Stimulated activated CD4-positive, alpha-beta T cell treated with anti-CD3 and anti-CD28 coated beads, Interleukin-1b, Interleukin-23, amount 100 ng/mL, for 24 hours (primary cell): ENCODE data around the gene CRKL.
"Not testable (repeated sequence)": the region's sequence is repeated elsewhere in the genome, so short reads cannot be mapped to it uniquely, and the experiment has no call there.

Experiments
- DNase-seq, 4 experiments: peaks; one replicate each; pipeline ENCODE4 v3.0.0-alpha.2; 2020; ENCODE audit warnings: low read depth in 4 of 4, low spot score in 1 of 4

The CRKL gene

GRCh38 chr22:20933910-20934309, 16.7 kb downstream of the CRKL start:
- no peak for DNase-seq

- DNase-seq, result not testable (repeated sequence)
Observed at GRCh38 chr22:20935049-20935448, 17.8 kb downstream of the CRKL start.

DNA sequence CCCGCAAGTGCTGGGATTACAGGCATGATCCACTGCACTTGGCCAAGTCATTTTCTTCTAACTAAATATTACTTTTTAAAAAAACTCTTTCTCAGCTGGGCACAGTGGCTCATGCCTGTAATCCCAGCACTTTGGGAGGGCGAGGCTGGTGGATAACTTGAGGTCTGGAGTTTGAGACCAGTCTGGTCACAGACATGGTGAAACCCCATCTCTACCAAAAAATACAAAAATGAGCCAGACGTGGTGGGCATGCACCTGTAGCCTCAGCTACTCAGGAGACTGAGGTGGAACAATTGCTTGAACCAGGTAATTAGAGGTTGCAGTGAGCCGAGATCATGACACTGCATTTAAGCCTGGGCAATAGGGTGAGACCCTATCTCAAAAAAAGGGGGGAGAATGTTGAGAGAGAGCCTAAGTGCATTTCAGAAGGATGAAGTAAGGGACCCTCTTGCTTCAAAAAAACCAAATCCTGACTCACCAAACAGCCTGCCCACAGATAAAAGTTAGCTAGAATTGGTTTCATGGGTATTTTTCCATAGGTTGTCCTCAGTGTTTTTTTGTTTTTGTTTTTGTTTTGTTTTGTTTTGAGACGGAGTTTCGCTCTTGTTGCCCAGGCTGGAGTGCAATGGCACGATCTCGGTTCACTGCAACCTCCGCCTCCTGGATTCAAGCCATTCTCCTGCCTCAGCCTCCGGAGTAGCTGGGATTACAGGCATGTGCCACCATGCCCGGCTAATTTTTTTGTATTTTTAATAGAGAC, 18.8 kb downstream of the CRKL start:
- not testable (repeated sequence) for DNase-seq

DNA sequence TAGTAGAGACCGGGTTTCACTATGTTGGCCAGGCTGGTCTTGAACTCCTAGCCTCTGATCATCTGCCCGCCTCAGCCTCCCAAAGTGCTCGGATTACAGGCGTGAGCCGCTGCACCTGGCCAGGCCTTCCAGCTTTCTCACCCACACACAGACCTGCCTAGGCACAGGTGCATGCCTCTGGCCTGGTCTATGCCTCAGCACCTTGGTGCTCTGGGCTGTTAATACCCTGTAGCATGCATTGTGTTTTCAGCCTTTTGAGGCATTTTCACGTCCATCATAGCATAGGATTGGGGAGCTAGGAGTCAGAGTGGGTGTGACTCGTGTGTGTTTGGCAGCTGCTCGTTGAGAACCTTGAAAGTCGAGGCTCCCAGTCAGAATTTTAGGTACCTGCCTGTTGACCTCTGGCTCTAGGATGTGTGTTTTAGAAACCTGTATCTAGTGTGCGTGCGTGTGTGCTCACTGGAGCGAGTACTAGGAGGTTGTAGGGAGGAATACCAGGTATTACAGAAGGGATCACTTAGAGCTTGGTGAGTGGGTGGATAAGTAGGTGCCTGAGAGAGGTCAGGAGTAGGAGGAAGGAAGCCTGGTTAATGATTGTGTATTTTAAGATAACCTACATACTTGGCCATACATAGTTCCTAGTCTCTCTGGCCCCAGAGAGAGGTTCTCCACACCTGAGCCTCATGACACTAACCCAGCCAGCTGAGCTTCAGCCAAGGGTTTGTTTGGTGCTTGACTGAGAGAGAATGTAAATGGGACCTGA, 20.0 kb downstream of the CRKL start:
- no peak for DNase-seq

DNA sequence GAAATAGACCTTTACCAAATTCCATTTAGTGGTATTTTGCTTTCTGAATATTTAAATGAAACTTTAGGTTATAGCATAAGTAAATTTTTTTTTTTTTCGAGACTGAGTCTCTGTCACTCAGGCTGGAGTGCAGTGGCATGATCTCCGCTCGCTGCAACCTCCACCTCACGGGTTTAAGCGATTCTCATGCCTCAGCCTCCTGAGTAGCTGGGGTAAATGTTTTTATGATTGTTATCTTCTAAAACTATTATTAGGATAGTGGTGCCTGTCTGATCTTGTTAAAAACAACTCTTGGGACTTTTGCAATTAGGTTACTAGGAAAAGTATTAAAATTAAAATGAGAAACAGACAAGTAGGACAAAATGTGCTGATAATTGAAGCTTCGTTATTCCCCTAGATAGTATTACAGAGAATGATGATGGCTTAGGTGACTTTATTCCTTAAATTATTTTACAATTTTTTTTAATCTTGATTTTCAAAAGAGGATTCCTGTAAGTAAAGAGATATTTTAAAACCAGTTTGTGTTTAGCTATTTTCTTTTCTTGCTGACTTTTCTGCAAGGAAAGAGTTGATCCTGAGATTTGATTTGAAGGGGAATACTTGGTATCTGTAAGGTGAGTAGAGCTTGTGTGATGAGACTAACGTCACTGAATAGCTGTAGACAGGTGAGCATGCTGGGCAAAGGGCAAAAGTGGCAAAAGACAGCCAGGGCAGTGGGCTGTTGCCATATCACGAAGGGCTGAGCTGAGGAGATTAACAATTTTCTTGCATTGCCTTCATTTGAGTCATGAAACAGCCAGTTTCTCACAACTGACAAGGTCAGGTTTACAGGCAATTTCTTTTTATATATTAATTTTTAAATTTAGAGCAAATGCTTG, 20.8 kb downstream of the CRKL start:
- no peak for DNase-seq

DNA sequence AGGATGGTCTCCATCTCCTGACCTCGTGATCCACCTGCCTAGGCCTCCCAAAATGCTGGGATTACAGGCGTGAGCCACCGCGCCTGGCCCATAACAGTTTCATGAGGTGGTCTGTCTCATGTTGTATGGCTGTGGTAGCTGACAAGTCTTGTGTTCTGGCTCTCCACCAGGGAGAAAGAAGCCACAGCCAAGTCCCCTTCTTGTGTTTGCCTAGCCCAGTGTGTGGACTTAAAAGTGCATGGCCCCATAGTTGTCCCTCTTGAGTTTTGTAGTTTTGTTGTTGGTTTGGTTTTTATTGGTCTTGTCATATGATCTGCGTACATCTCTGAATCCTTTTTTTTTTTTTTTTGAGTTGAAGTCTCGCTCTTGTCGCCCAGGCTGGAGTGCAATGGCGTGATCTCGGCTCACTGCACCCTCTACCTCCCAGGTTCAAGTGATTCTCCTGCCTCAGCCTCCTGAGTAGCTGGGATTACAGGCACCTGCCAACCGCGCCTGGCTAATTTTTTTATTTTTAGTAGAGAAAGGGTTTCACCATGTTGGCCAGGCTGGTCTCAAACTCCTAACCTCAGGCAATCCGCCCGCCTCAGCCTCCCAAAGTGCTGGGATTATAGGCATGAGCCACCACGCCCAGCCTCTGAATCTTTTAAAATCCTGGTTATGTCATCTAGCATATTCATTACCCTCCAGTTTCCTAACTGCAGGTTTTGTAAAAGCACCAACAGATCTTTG, 22.4 kb downstream of the CRKL start:
- DNase-seq, result not testable (repeated sequence)

GRCh38 chr22:20940186-20940651, 23.0 kb downstream of the CRKL start:
- no peak for DNase-seq

GRCh38 chr22:20940904-20941385, 23.7 kb downstream of the CRKL start:
- DNase-seq, result no peak

DNA sequence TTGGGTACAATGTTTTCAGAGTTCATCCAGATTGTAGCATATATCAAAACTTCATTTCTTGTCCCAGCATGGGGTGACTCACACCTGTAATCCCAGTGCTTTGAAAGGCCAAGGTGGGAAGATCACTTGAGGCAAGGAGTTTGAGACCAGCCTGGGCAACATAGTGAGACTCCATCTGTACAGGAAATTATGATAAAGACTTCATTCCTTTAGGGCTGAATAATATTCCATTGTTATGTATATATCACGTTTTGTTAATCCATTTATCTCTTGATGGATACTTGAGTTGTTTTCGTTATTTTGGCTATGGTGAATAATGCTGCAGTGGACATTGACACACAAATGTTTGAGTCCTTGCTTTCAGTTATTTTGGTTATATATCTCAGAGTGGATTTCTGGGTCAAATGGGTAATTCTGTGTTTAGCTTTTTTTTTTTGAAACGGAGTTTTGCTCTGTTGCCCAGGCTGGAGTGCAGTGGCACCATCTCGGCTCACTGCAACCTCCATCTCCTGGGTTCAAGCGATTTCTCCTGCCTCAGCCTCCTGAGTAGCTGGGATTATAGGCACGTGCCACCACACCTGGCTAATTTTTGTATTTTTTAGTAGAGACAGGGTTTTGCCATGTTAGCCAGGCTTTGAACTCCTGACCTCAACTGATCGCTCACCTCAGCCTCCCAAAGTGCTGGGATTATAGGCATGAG, 25.1 kb downstream of the CRKL start:
- not testable (repeated sequence) for DNase-seq

GRCh38 chr22:20943104-20943933, 26.1 kb downstream of the CRKL start:
- no peak for DNase-seq

DNA sequence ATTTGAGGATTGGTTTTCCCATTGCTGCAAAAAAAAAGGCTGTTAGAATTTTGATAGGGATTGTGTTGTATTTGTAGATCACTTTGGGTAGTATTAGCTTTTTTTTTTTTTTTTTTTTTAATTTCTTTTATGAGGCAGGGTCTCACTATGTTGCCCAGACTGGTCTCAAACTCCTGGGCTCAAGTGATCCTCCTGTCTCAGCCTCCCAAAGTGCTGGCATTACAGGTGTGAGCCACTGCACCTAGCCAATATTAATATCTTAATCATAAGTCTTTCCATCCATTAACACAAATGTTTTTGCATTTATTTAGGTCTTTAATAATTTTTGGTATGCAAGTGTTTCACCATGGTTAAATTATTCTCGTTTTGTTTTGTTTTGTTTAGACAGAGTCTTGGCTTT, 26.8 kb downstream of the CRKL start:
- no peak for DNase-seq

- no peak for DNase-seq
Observed at GRCh38 chr22:20945578-20945934, 28.3 kb downstream of the CRKL start.

DNA sequence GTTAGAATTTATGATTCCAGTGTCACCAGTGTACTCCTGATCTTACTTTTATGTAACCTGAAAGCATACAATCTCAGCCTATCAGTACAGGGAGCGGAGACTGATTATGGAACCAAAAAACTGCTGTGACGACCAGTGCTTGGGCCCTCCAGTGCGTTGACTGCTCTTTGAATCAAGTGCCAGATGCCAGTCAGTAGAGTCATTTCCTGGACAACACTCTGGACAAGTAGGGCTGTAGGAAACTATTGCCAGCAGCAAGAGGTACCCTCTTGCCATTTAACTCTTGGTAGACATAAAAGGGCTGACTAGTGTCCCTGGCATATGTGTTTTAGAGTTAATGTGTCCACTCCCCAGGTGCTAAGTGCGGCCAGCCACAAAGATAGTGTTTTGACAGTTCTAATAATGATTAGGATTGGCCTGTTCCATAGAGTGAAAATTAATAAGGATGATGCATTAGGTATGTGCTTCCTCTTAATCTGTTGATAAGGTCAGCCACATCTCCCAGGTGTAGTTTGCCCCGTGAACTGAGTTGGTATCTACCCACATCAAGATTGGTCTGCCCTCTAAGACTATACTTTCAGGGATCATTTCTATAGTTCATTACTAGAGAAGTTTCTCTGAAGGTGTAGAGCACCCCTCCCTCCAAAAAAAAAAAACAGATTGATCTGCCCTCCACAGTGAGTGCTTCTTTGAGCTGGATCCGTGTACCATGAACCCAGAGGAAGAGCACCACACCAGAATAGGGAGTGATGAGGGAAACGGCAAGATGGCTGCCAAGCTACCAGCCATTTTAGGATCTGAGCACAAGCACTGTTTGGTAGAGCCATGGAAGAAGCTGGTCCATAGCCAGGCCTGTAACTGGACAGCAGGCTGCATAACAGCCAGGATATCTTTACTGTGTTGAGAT, 29.1 kb downstream of the CRKL start:
- DNase-seq, result no peak

GRCh38 chr22:20946991-20947390, 29.8 kb downstream of the CRKL start:
- DNase-seq, result no peak

GRCh38 chr22:20948450-20948849, 31.2 kb downstream of the CRKL start:
- DNase-seq, result no peak

DNA sequence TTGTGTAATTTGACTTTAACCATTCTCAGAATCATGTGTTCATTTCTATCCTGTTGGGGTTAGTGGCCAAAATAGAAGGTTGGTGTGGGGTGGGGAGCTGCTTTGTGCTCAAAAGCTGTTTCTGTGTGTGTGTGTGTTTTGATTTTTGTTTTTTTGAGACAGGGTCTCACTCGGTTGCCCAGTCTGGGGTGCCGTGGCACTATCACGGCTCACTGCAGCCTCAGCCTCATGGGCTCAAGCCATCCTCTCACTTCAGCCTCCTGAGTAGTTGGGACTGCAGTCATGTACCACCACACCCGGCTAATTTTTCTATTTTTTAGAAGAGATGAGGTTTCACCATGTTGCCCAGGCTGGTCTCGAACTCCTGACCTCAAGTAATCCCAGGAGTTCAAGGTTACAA, 31.8 kb downstream of the CRKL start:
- no peak for DNase-seq

GRCh38 chr22:20949698-20950183, 32.5 kb downstream of the CRKL start:
- DNase-seq, result no peak
